ENCODE measurements around the gene ADCY2. TPM values are rescaled to one million over a fixed set of nuclear protein-coding genes. Genes with fewer than 3 reads are reported as not detected.

Gene ADCY2
- total RNA-seq, 1 experiment from 2014 or later: not detected

GRCh38 chr5:7537573-7537972 is 141.6 kb downstream of the ADCY2 start:
- DNase-seq: no peak
- Histone ChIP-seq H3K9me3 (ENCODE audit: low read length) (no peaks in the 10 kb centered on the region), H2AFZ (ENCODE audit: low read length) (no peak overlapping the region), H3K4me2 (ENCODE audit: low read depth, low read length, poor library complexity, severe bottlenecking) (no peak overlapping the region), H3K9ac (ENCODE audit: low read length) (no peak overlapping the region), H3K79me2 (ENCODE audit: low read length) (no peaks in the 10 kb centered on the region), H3K36me3 (ENCODE audit: insufficient read depth, low read length) (no peaks in the 10 kb centered on the region), H3K27me3 (ENCODE audit: low read length) (no peaks in the 10 kb centered on the region), H3K4me1 (ENCODE audit: low read length) (no peaks in the 10 kb centered on the region), H3K4me3 (ENCODE audit: low read length) (no peak overlapping the region), H3K9me2 (replicated peaks; ENCODE audit: insufficient read depth, low read length) (no peaks in the 10 kb centered on the region), H3K27ac (ENCODE audit: low read length) (no peak overlapping the region), H4K20me1 (ENCODE audit: insufficient read depth, low read depth, low read length) (no peaks in the 10 kb centered on the region)

- H3K9me3 ChIP-seq (ENCODE audit: low read length): no peaks in the 10 kb centered on the region
- no peaks in the 10 kb centered on the region for H3K79me2 ChIP-seq (ENCODE audit: low read length)
- H3K4me1 ChIP-seq (ENCODE audit: low read length): no peaks in the 10 kb centered on the region
- H3K4me2 ChIP-seq (ENCODE audit: low read depth, low read length, poor library complexity, severe bottlenecking): no peak overlapping the region
- no peaks in the 10 kb centered on the region for H3K27me3 ChIP-seq (ENCODE audit: low read length)
- H2AFZ ChIP-seq (ENCODE audit: low read length): no peak overlapping the region
- H3K36me3 ChIP-seq (ENCODE audit: insufficient read depth, low read length): no peaks in the 10 kb centered on the region
- H3K9ac ChIP-seq (ENCODE audit: low read length): no peak overlapping the region
- no peaks in the 10 kb centered on the region for H4K20me1 ChIP-seq (ENCODE audit: insufficient read depth, low read depth, low read length)
- H3K27ac ChIP-seq (ENCODE audit: low read length): no peak overlapping the region
- no peak overlapping the region for H3K4me3 ChIP-seq (ENCODE audit: low read length)
- no peak for DNase-seq
- H3K9me2 ChIP-seq (replicated peaks; ENCODE audit: insufficient read depth, low read length): no peaks in the 10 kb centered on the region
Observed at GRCh38 chr5:7539571-7539970, 143.6 kb downstream of the ADCY2 start.

GRCh38 chr5:7540736-7541485 is 145.0 kb downstream of the ADCY2 start:
- Histone ChIP-seq H3K27ac (ENCODE audit: low read length) (no peak overlapping the region), H3K4me3 (ENCODE audit: low read length) (no peak overlapping the region), H3K27me3 (ENCODE audit: low read length) (no peaks in the 10 kb centered on the region), H2AFZ (ENCODE audit: low read length) (no peak overlapping the region), H3K4me2 (ENCODE audit: low read depth, low read length, poor library complexity, severe bottlenecking) (no peak overlapping the region), H3K4me1 (ENCODE audit: low read length) (no peaks in the 10 kb centered on the region), H3K9me3 (ENCODE audit: low read length) (no peaks in the 10 kb centered on the region), H3K9ac (ENCODE audit: low read length) (no peak overlapping the region), H3K9me2 (replicated peaks; ENCODE audit: insufficient read depth, low read length) (no peaks in the 10 kb centered on the region), H4K20me1 (ENCODE audit: insufficient read depth, low read depth, low read length) (no peaks in the 10 kb centered on the region), H3K36me3 (ENCODE audit: insufficient read depth, low read length) (no peaks in the 10 kb centered on the region), H3K79me2 (ENCODE audit: low read length) (no peaks in the 10 kb centered on the region)
- no peak for DNase-seq

GRCh38 chr5:7541898-7542297 is 146.0 kb downstream of the ADCY2 start:
- no peak overlapping the region for H3K27ac ChIP-seq (ENCODE audit: low read length)
- no peaks in the 10 kb centered on the region for H3K4me1 ChIP-seq (ENCODE audit: low read length)
- H4K20me1 ChIP-seq (ENCODE audit: insufficient read depth, low read depth, low read length): no peaks in the 10 kb centered on the region
- no peak overlapping the region for H3K4me2 ChIP-seq (ENCODE audit: low read depth, low read length, poor library complexity, severe bottlenecking)
- no peaks in the 10 kb centered on the region for H3K79me2 ChIP-seq (ENCODE audit: low read length)
- no peaks in the 10 kb centered on the region for H3K36me3 ChIP-seq (ENCODE audit: insufficient read depth, low read length)
- no peak overlapping the region for H3K4me3 ChIP-seq (ENCODE audit: low read length)
- H3K9me2 ChIP-seq (replicated peaks; ENCODE audit: insufficient read depth, low read length): no peaks in the 10 kb centered on the region
- no peaks in the 10 kb centered on the region for H3K27me3 ChIP-seq (ENCODE audit: low read length)
- H3K9ac ChIP-seq (ENCODE audit: low read length): no peak overlapping the region
- no peak overlapping the region for H2AFZ ChIP-seq (ENCODE audit: low read length)
- no peaks in the 10 kb centered on the region for H3K9me3 ChIP-seq (ENCODE audit: low read length)
- DNase-seq: no peak

GRCh38 chr5:7546555-7546954 is 150.6 kb downstream of the ADCY2 start:
- no peaks in the 10 kb centered on the region for H3K9me3 ChIP-seq (ENCODE audit: low read length)
- H3K4me3 ChIP-seq (ENCODE audit: low read length): no peak overlapping the region
- no peaks in the 10 kb centered on the region for H3K27me3 ChIP-seq (ENCODE audit: low read length)
- H3K27ac ChIP-seq (ENCODE audit: low read length): no peak overlapping the region
- H3K9me2 ChIP-seq (replicated peaks; ENCODE audit: insufficient read depth, low read length): no peaks in the 10 kb centered on the region
- no peaks in the 10 kb centered on the region for H3K4me1 ChIP-seq (ENCODE audit: low read length)
- no peak overlapping the region for H2AFZ ChIP-seq (ENCODE audit: low read length)
- no peak for DNase-seq
- no peak overlapping the region for H3K9ac ChIP-seq (ENCODE audit: low read length)
- no peaks in the 10 kb centered on the region for H3K36me3 ChIP-seq (ENCODE audit: insufficient read depth, low read length)
- no peaks in the 10 kb centered on the region for H3K79me2 ChIP-seq (ENCODE audit: low read length)
- H3K4me2 ChIP-seq (ENCODE audit: low read depth, low read length, poor library complexity, severe bottlenecking): no peak overlapping the region
- H4K20me1 ChIP-seq (ENCODE audit: insufficient read depth, low read depth, low read length): no peaks in the 10 kb centered on the region

- H2AFZ ChIP-seq (ENCODE audit: low read length): no peak overlapping the region
- no peaks in the 10 kb centered on the region for H3K9me2 ChIP-seq (replicated peaks; ENCODE audit: insufficient read depth, low read length)
- H3K4me3 ChIP-seq (ENCODE audit: low read length): no peak overlapping the region
- no peaks in the 10 kb centered on the region for H3K9me3 ChIP-seq (ENCODE audit: low read length)
- H3K27me3 ChIP-seq (ENCODE audit: low read length): no peaks in the 10 kb centered on the region
- no peaks in the 10 kb centered on the region for H4K20me1 ChIP-seq (ENCODE audit: insufficient read depth, low read depth, low read length)
- H3K79me2 ChIP-seq (ENCODE audit: low read length): no peaks in the 10 kb centered on the region
- no peaks in the 10 kb centered on the region for H3K36me3 ChIP-seq (ENCODE audit: insufficient read depth, low read length)
- no peak overlapping the region for H3K4me2 ChIP-seq (ENCODE audit: low read depth, low read length, poor library complexity, severe bottlenecking)
- H3K4me1 ChIP-seq (ENCODE audit: low read length): no peaks in the 10 kb centered on the region
- no peak overlapping the region for H3K9ac ChIP-seq (ENCODE audit: low read length)
- no peak for DNase-seq
- no peak overlapping the region for H3K27ac ChIP-seq (ENCODE audit: low read length)
Observed at GRCh38 chr5:7548596-7548995, 152.7 kb downstream of the ADCY2 start.

- Histone ChIP-seq H3K27me3 (ENCODE audit: low read length) (no peaks in the 10 kb centered on the region), H3K9ac (ENCODE audit: low read length) (no peak overlapping the region), H3K27ac (ENCODE audit: low read length) (no peak overlapping the region), H4K20me1 (ENCODE audit: insufficient read depth, low read depth, low read length) (no peaks in the 10 kb centered on the region), H3K9me2 (replicated peaks; ENCODE audit: insufficient read depth, low read length) (0 out of 2 replicates have a peak, but pooled peaks cover 4% of the 10 kb centered on the region), H3K36me3 (ENCODE audit: insufficient read depth, low read length) (no peaks in the 10 kb centered on the region), H3K4me1 (ENCODE audit: low read length) (no peaks in the 10 kb centered on the region), H3K79me2 (ENCODE audit: low read length) (no peaks in the 10 kb centered on the region), H3K4me2 (ENCODE audit: low read depth, low read length, poor library complexity, severe bottlenecking) (no peak overlapping the region), H2AFZ (ENCODE audit: low read length) (no peak overlapping the region), H3K4me3 (ENCODE audit: low read length) (no peak overlapping the region), H3K9me3 (ENCODE audit: low read length) (no peaks in the 10 kb centered on the region)
- no peak for DNase-seq
Observed at GRCh38 chr5:7565559-7565958, 169.6 kb downstream of the ADCY2 start.

GRCh38 chr5:7576023-7576715 is 180.2 kb downstream of the ADCY2 start:
- no peaks in the 10 kb centered on the region for H3K79me2 ChIP-seq (ENCODE audit: low read length)
- H3K36me3 ChIP-seq (ENCODE audit: insufficient read depth, low read length): no peaks in the 10 kb centered on the region
- H3K9me2 ChIP-seq (replicated peaks; ENCODE audit: insufficient read depth, low read length): no peaks in the 10 kb centered on the region
- H3K4me1 ChIP-seq (ENCODE audit: low read length): no peaks in the 10 kb centered on the region
- H3K27ac ChIP-seq (ENCODE audit: low read length): no peak overlapping the region
- no peaks in the 10 kb centered on the region for H3K9me3 ChIP-seq (ENCODE audit: low read length)
- H3K4me2 ChIP-seq (ENCODE audit: low read depth, low read length, poor library complexity, severe bottlenecking): no peak overlapping the region
- no peak overlapping the region for H3K4me3 ChIP-seq (ENCODE audit: low read length)
- no peak for DNase-seq
- H3K9ac ChIP-seq (ENCODE audit: low read length): no peak overlapping the region
- no peaks in the 10 kb centered on the region for H4K20me1 ChIP-seq (ENCODE audit: insufficient read depth, low read depth, low read length)
- H3K27me3 ChIP-seq (ENCODE audit: low read length): no peaks in the 10 kb centered on the region
- H2AFZ ChIP-seq (ENCODE audit: low read length): no peak overlapping the region

Measured in Karpas-422 (cell line).